BE2C (cell line): ENCODE results near the gene TIAL1.
A peak's percentile ranks its signal among the peaks of the same experiment; 100 is the strongest.

Experiments used
- DNase-seq: peaks from one replicate; pipeline ENCODE4 v3.0.0-alpha.2; 2020
- H3K27me3 ChIP-seq: fragments of 250-450 bp; sonication (Bioruptor Pico); 2 replicates; pipeline ENCODE4 v1.5.1; 2020; ENCODE audit warnings: mild to moderate bottlenecking
- H3K36me3 ChIP-seq: fragments of 250-450 bp; sonication (Bioruptor Pico); 2 replicates; pipeline ENCODE4 v1.5.1; 2020; ENCODE audit warnings: mild to moderate bottlenecking
- H3K4me1 ChIP-seq: fragments of 250-450 bp; sonication (Bioruptor Pico); 2 replicates; pipeline ENCODE4 v1.5.1; 2020
- H3K4me3 ChIP-seq: 2 replicates; pipeline ENCODE4 v1.5.1; 2011; ENCODE audit warnings: low read depth, low read length
- H3K9me3 ChIP-seq: fragments of 250-450 bp; sonication (Bioruptor Pico); 2 replicates; pipeline ENCODE4 v1.5.1; 2020
- TF ChIP-seq, protein P1 (sequence below): IDR thresholded peaks from 2 replicates; pipeline ENCODE4 v1.5.1; 2012; ENCODE audit warnings: mild to moderate bottlenecking, low read depth, low read length

TIAL1 gene

DNA sequence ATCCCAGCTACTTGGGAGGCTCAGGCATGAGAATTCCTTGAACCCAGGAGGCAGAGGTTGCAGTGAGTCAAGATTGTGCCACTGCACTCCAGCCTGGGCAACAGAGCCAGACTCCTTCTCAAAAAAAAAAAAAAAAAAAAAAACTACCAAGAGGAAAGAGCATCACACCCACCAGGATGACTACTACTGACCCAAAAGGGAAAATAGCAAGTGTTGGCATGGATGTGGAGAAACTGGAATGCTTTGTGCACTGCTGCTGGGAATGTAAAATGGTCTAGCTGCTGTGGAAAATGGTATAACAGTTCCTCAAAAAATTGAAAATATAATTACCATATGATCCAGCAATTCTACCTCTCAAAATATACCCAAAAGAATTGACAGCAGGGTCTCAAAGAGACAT lies 7.7 kb upstream of the TIAL1 start:
- TF ChIP-seq, protein P1, sequence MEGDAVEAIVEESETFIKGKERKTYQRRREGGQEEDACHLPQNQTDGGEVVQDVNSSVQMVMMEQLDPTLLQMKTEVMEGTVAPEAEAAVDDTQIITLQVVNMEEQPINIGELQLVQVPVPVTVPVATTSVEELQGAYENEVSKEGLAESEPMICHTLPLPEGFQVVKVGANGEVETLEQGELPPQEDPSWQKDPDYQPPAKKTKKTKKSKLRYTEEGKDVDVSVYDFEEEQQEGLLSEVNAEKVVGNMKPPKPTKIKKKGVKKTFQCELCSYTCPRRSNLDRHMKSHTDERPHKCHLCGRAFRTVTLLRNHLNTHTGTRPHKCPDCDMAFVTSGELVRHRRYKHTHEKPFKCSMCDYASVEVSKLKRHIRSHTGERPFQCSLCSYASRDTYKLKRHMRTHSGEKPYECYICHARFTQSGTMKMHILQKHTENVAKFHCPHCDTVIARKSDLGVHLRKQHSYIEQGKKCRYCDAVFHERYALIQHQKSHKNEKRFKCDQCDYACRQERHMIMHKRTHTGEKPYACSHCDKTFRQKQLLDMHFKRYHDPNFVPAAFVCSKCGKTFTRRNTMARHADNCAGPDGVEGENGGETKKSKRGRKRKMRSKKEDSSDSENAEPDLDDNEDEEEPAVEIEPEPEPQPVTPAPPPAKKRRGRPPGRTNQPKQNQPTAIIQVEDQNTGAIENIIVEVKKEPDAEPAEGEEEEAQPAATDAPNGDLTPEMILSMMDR: no peak

DNA sequence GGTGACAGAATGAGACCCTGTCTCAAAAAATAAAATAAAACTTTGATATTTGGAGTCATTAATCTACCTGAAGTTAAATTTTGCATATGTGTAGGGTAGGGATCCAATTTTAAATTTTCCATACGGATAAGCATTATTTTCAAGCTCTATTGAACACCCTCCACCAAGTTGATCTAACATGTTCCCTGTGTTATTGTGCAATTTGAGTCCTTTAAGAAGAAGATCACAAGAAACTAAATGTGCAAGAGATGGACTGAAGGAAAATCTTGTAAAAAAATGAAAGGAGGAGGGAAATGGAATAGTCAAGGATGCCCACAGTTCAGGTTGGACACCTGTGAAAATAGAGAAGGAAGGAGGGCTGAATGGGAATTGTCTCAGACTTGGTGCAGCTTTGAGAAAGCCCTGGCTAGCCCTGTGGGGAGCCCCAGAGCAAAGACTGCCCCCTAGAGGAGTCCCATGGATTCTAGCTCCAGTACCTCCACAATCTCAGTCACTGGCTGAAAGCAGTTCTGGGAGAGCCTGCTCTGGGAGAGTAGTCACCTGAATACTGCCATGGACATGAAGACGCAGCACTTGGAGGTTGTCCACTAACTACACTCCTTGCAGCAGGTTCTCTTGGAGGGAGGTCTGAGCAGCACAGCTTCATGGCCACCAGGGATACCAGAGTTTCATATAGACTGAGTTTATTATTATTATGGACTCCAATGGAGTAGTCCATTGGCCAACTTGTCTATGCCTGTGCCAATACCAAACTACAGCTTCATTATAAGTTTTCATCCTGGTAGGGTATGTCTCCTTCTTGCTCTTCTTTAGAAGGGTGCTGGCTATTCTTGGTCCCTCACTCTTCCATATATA lies 5.7 kb upstream of the TIAL1 start:
- no peaks in the 10 kb centered on the region for H3K27me3 ChIP-seq
- TF ChIP-seq, protein P1: peak; percentile 66
- H3K36me3 ChIP-seq: no peaks in the 10 kb centered on the region; the same call in 1 of the 2 replicates
- no peaks in the 10 kb centered on the region for H3K9me3 ChIP-seq
- H3K4me1 ChIP-seq: no peaks in the 10 kb centered on the region
- DNase-seq: peak; percentile 50
- no peak overlapping the region for H3K4me3 ChIP-seq

More for the DNA sequence above, 7.7 kb upstream of the TIAL1 start:
- no peaks in the 10 kb centered on the region for H3K36me3 ChIP-seq
- no peak overlapping the region for H3K4me3 ChIP-seq
- H3K27me3 ChIP-seq: no peaks in the 10 kb centered on the region
- no peaks in the 10 kb centered on the region for H3K4me1 ChIP-seq
- no peaks in the 10 kb centered on the region for H3K9me3 ChIP-seq
- no peak for DNase-seq

DNA sequence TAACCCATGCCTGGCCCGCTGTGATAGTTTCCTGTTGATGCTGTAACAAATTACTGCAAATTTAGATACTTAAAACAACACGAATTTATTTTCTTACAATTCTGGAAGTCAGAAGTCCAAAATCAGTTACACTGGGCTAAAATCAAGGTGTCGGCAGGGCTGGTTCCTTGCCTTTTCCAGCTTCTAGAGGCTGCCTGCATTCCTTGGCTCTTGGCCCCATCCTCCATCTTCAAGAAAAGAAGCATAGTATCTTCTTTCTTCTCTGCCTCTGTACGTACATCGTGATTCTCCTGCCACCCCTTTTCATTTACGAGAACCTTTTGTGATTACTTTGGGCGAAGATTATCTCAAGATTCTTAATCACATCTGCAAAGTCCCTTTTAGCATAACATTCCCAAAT lies 1.6 kb upstream of the TIAL1 start:
- DNase-seq: no peak
- Histone ChIP-seq H3K9me3 (no peaks in the 10 kb centered on the region), H3K27me3 (no peaks in the 10 kb centered on the region), H3K36me3 (peaks cover 13% of the 10 kb centered on the region), H3K4me1 (no peaks in the 10 kb centered on the region), H3K4me3 (no peak overlapping the region)
- TF ChIP-seq, protein P1: no peak

DNA sequence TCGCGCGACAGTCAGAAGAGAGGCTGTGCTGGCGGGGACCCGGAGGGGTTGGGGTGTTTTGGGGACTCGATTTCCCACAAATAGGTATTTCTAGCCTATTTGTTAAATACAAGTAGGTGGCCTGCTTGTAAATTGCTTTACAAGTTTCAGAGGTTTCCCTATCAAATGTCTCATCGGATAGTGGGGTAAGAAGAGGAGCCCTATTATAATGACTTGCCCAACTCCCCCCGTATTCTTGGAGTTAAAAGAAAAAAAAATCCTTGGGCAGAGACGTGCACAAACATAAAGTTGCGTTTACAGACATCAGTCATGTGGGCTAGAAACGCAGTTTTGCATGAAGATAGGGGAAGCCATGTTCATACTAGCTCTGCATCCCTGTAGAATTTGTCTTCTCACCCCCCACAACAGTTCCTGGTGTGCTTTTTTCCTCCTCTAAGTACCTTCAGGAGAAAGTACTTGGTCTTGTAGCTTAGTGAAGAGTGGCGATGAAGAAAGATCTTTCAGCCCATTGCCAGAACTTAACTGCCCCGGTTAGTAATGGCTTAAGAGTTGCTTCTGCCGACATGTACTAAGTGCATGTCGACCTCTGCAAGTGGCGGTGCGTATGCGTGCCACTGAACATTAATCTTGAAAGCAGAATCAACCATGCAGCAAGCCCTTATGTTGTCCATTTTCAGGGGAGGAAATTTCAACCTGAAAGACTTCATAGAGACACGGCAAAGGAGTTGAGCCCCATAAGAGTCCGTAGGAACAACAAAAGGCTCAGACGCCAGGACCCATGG lies 832 bp upstream of the TIAL1 start:
- peak overlapping the region; percentile 67 for H3K4me3 ChIP-seq
- no peaks in the 10 kb centered on the region for H3K9me3 ChIP-seq
- peaks cover 15% of the 10 kb centered on the region for H3K36me3 ChIP-seq
- no peak for DNase-seq
- no peaks in the 10 kb centered on the region for H3K27me3 ChIP-seq
- peaks cover under 1% of the 10 kb centered on the region for H3K4me1 ChIP-seq
- TF ChIP-seq, protein P1: no peak

DNA sequence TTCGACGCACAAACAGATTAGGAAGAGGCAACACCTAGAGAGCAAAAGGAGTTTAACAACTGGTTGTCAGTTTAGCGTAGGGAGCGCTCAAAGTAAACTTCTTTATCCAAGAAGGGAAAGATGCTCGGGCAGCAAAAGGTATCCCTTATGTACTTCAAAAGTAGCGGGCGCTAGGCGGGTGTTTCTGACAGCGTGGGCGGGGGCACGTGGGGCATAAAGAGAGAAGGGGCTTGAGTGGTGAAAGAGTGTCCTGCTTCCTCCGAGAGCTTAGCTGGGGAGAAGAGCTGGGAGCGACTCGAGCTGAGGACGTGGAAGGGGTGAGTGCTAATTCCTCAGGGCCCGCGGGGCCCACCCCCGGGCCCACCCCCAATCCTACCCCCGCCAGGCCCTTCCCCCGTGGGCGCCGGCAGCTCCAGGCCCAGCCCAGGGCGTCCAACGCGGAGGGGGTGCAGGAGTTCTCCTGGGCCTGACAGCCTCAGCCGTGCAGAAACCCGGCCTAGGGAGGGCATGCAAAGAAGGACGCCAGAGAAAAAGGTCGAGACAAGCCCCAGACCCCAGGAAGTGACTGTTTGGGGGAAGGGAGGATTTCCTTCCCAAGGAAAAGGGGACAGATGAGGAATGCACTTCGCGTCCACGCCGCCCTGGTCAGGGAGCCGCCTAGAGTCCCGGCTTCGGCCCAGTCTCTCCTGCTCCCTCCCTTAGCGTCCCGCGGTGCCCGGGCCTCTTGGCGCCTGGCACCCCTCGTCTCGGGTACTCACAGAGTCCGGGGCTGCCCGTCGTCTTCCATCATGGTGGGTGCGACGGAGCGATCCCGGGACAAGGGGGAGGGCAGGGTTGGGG lies 868 bp downstream of the TIAL1 start:
- Histone ChIP-seq H3K36me3 (peaks cover 24% of the 10 kb centered on the region), H3K4me1 (peaks cover 4% of the 10 kb centered on the region), H3K9me3 (no peaks in the 10 kb centered on the region), H3K27me3 (no peaks in the 10 kb centered on the region), H3K4me3 (peak overlapping the region; percentile 92)
- peak; percentile 35 for DNase-seq
- TF ChIP-seq, protein P1: no peak
